Measurements from ENCODE around the gene SLC22A17. TPM values are rescaled to one million over a fixed set of nuclear protein-coding genes. Genes with fewer than 3 reads are reported as not detected.

Gene SLC22A17
- total RNA-seq, 1 experiment from 2014 or later, result 42.3 TPM

DNA sequence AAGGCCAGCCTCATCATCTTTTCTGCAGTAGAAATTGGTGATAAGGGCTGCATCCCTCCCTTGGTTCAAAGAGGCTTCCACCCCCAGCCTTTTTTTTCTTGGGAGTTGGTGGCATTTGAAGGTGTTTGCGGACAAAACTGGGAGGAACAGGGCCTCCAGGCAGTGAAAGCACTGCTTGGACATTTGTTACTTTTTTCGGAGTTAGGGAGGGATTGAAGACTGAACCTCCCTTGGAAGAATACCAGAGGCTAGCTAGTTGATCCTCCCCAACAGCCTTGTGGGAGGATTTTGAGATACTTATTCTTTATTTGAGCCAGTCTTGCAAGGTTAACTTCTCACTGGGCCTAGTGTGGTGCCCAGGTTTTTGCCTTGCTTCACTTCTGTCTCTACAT lies 28.2 kb downstream of the SLC22A17 start (continued):
- TF ChIP-seq, protein P1, sequence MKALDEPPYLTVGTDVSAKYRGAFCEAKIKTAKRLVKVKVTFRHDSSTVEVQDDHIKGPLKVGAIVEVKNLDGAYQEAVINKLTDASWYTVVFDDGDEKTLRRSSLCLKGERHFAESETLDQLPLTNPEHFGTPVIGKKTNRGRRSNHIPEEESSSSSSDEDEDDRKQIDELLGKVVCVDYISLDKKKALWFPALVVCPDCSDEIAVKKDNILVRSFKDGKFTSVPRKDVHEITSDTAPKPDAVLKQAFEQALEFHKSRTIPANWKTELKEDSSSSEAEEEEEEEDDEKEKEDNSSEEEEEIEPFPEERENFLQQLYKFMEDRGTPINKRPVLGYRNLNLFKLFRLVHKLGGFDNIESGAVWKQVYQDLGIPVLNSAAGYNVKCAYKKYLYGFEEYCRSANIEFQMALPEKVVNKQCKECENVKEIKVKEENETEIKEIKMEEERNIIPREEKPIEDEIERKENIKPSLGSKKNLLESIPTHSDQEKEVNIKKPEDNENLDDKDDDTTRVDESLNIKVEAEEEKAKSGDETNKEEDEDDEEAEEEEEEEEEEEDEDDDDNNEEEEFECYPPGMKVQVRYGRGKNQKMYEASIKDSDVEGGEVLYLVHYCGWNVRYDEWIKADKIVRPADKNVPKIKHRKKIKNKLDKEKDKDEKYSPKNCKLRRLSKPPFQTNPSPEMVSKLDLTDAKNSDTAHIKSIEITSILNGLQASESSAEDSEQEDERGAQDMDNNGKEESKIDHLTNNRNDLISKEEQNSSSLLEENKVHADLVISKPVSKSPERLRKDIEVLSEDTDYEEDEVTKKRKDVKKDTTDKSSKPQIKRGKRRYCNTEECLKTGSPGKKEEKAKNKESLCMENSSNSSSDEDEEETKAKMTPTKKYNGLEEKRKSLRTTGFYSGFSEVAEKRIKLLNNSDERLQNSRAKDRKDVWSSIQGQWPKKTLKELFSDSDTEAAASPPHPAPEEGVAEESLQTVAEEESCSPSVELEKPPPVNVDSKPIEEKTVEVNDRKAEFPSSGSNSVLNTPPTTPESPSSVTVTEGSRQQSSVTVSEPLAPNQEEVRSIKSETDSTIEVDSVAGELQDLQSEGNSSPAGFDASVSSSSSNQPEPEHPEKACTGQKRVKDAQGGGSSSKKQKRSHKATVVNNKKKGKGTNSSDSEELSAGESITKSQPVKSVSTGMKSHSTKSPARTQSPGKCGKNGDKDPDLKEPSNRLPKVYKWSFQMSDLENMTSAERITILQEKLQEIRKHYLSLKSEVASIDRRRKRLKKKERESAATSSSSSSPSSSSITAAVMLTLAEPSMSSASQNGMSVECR (CRISPR knock-in tag; IDR thresholded peaks at IDR 0.05; ENCODE audit: borderline replicate concordance), result no peak
- TF ChIP-seq, protein P2, sequence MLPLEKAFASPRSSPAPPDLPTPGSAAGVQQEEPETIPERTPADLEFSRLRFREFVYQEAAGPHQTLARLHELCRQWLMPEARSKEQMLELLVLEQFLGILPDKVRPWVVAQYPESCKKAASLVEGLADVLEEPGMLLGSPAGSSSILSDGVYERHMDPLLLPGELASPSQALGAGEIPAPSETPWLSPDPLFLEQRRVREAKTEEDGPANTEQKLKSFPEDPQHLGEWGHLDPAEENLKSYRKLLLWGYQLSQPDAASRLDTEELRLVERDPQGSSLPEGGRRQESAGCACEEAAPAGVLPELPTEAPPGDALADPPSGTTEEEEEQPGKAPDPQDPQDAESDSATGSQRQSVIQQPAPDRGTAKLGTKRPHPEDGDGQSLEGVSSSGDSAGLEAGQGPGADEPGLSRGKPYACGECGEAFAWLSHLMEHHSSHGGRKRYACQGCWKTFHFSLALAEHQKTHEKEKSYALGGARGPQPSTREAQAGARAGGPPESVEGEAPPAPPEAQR (CRISPR knock-in tag; IDR thresholded peaks at IDR 0.05), result no peak
- TF ChIP-seq PRRX2 (CRISPR knock-in tag; IDR thresholded peaks at IDR 0.05), result no peak
- TF ChIP-seq, protein P3, sequence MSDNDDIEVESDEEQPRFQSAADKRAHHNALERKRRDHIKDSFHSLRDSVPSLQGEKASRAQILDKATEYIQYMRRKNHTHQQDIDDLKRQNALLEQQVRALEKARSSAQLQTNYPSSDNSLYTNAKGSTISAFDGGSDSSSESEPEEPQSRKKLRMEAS (CRISPR knock-in tag; IDR thresholded peaks at IDR 0.05), result no peak
- TF ChIP-seq FOXP1 (CRISPR knock-in tag; IDR thresholded peaks at IDR 0.05; ENCODE audit: borderline replicate concordance), result no peak
- TF ChIP-seq ZNF263 (CRISPR knock-in tag; IDR thresholded peaks at IDR 0.05; ENCODE audit: low read depth), result no peak

DNA sequence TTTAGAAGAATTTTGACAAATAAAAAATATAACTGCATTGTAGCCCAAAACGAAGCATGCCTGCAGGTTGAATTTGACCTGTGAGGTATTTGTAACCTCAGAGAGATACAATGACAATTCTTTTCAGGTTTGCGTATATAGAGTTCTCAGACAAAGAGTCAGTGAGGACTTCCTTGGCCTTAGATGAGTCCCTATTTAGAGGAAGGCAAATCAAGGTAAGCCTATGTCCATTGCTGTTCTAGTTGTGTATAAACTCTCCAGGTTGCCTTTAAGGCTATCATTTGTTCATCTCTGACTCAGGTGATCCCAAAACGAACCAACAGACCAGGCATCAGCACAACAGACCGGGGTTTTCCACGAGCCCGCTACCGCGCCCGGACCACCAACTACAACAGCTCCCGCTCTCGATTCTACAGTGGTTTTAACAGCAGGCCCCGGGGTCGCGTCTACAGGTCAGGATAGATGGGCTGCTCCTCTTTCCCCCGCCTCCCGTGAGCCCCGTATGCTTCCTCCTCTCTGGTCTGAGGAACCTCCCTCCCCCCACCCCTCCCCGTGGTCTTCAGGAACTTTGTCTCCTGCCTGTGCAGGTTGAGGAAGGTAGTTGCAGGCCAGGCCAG lies 28.7 kb downstream of the SLC22A17 start:
- Mint-ChIP-seq H3K9me3 (no peaks in the 10 kb centered on the region), H3K27ac (peak overlapping the region; percentile 65; the same call in 1 of the 2 replicates), H3K4me1 (peaks cover 26% of the 10 kb centered on the region), H3K36me3 (peaks cover 46% of the 10 kb centered on the region), H3K27me3 (ENCODE audit: low read depth) (no peaks in the 10 kb centered on the region), H3K4me3 (no peak overlapping the region)
- ChIA-PET POLR2A (no interaction called here), CTCF (interaction anchor here (1.3 to 1.7 kb wide), 2 partner anchors 56 to 59 kb away, joined by 3 to 7 read pairs; no protein-coding TSS in a partner anchor)
- ATAC-seq (no peak), DNase-seq (ENCODE audit: low spot score) (no peak)
- TF ChIP-seq, protein P4, sequence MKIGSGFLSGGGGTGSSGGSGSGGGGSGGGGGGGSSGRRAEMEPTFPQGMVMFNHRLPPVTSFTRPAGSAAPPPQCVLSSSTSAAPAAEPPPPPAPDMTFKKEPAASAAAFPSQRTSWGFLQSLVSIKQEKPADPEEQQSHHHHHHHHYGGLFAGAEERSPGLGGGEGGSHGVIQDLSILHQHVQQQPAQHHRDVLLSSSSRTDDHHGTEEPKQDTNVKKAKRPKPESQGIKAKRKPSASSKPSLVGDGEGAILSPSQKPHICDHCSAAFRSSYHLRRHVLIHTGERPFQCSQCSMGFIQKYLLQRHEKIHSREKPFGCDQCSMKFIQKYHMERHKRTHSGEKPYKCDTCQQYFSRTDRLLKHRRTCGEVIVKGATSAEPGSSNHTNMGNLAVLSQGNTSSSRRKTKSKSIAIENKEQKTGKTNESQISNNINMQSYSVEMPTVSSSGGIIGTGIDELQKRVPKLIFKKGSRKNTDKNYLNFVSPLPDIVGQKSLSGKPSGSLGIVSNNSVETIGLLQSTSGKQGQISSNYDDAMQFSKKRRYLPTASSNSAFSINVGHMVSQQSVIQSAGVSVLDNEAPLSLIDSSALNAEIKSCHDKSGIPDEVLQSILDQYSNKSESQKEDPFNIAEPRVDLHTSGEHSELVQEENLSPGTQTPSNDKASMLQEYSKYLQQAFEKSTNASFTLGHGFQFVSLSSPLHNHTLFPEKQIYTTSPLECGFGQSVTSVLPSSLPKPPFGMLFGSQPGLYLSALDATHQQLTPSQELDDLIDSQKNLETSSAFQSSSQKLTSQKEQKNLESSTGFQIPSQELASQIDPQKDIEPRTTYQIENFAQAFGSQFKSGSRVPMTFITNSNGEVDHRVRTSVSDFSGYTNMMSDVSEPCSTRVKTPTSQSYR (CRISPR knock-in tag; IDR thresholded peaks at IDR 0.05), result no peak
- no peak for TF ChIP-seq TP53 (CRISPR knock-in tag; IDR thresholded peaks at IDR 0.05)
- TF ChIP-seq EMX1 (CRISPR knock-in tag; IDR thresholded peaks at IDR 0.05), result no peak
- TF ChIP-seq SOX15 (CRISPR knock-in tag; IDR thresholded peaks at IDR 0.05), result no peak
- TF ChIP-seq, protein P3 (CRISPR knock-in tag; IDR thresholded peaks at IDR 0.05), result no peak
- no peak for TF ChIP-seq NFATC4 (CRISPR knock-in tag; IDR thresholded peaks at IDR 0.05)
- TF ChIP-seq, protein P5, sequence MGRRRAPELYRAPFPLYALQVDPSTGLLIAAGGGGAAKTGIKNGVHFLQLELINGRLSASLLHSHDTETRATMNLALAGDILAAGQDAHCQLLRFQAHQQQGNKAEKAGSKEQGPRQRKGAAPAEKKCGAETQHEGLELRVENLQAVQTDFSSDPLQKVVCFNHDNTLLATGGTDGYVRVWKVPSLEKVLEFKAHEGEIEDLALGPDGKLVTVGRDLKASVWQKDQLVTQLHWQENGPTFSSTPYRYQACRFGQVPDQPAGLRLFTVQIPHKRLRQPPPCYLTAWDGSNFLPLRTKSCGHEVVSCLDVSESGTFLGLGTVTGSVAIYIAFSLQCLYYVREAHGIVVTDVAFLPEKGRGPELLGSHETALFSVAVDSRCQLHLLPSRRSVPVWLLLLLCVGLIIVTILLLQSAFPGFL (CRISPR knock-in tag; IDR thresholded peaks at IDR 0.05; ENCODE audit: borderline replicate concordance), result no peak
- TF ChIP-seq, protein P6, sequence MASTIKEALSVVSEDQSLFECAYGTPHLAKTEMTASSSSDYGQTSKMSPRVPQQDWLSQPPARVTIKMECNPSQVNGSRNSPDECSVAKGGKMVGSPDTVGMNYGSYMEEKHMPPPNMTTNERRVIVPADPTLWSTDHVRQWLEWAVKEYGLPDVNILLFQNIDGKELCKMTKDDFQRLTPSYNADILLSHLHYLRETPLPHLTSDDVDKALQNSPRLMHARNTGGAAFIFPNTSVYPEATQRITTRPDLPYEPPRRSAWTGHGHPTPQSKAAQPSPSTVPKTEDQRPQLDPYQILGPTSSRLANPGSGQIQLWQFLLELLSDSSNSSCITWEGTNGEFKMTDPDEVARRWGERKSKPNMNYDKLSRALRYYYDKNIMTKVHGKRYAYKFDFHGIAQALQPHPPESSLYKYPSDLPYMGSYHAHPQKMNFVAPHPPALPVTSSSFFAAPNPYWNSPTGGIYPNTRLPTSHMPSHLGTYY (CRISPR knock-in tag; IDR thresholded peaks at IDR 0.05), result no peak
- TF ChIP-seq OVOL2 (CRISPR knock-in tag; IDR thresholded peaks at IDR 0.05; ENCODE audit: borderline replicate concordance), result no peak
- TF ChIP-seq, protein P2 (CRISPR knock-in tag; IDR thresholded peaks at IDR 0.05), result no peak
